Calu3 (cell line): ENCODE data around the gene COA7. TPM values are rescaled to one million over a fixed set of nuclear protein-coding genes. Genes with fewer than 3 reads are reported as not detected.
"Not testable (repeated sequence)": the region's sequence is repeated elsewhere in the genome, so short reads cannot be mapped to it uniquely, and the experiment has no call there.

Experiments
- BruUV-seq: library from RNA; stranded (reverse); fragments of 400-500 nt; replicated peaks from 2 replicates; lab custom pipeline; 2021; lab: Mats Ljungman, UMichigan
- CTCF ChIA-PET: fragments of 300-600 bp; sonication (Branson Sonifier 250); formaldehyde crosslinking; loops from one replicate; lab custom pipeline; 2022; ENCODE audit warnings: antibody characterized with exemption; lab: Charles Lee
- DNase-seq: peaks from one replicate; pipeline ENCODE4 v3.0.0; 2022
- H3K27ac Mint-ChIP-seq: one replicate; pipeline ENCODE4 v1.8.0; 2022; ENCODE audit warnings: mixed read lengths; ENCODE audit not compliant: unreplicated experiment
- H3K27me3 Mint-ChIP-seq: one replicate; pipeline ENCODE4 v1.8.0; 2022; ENCODE audit warnings: mixed read lengths; ENCODE audit not compliant: unreplicated experiment
- H3K36me3 Mint-ChIP-seq: one replicate; pipeline ENCODE4 v1.8.0; 2022; ENCODE audit warnings: mild to moderate bottlenecking, moderate library complexity, mixed read lengths; ENCODE audit not compliant: insufficient read depth, unreplicated experiment
- H3K4me1 Mint-ChIP-seq: one replicate; pipeline ENCODE4 v1.8.0; 2022; ENCODE audit warnings: mild to moderate bottlenecking, low read depth, mixed read lengths; ENCODE audit not compliant: unreplicated experiment
- H3K4me3 Mint-ChIP-seq: one replicate; pipeline ENCODE4 v1.8.0; 2022; ENCODE audit warnings: mild to moderate bottlenecking, low read depth, moderate library complexity, mixed read lengths; ENCODE audit not compliant: unreplicated experiment
- H3K9me3 Mint-ChIP-seq: one replicate; pipeline ENCODE4 v1.8.0; 2022; ENCODE audit warnings: low read depth, mixed read lengths; ENCODE audit not compliant: unreplicated experiment
- CTCF ChIP-seq: fragments of 200-600 bp; IDR thresholded peaks from one replicate; pipeline ENCODE4 v1.8.0; 2022; ENCODE audit warnings: antibody characterized with exemption; ENCODE audit not compliant: unreplicated experiment
- intact Hi-C: fragments of 100-400 bp; cut with micrococcal nuclease; formaldehyde crosslinking; loops from one replicate; pipeline ENCODE4 v1.10.0; 2022; ENCODE audit not compliant: unreplicated experiment
- total RNA-seq: library from RNA; stranded (reverse); gene quantifications from 2 replicates; pipeline ENCODE4 v1.2.3, GENCODE V29; 2022

Gene COA7
- total RNA-seq, 1 experiment from 2014 or later: 42.4 TPM

GRCh38 chr1:52686261-52686751 lies 11.8 kb downstream of the COA7 start:
- H3K36me3 Mint-ChIP-seq: peaks cover 54% of the 10 kb centered on the region
- H3K27ac Mint-ChIP-seq, H3K27me3 Mint-ChIP-seq, H3K9me3 Mint-ChIP-seq, H3K4me3 Mint-ChIP-seq, H3K4me1 Mint-ChIP-seq, BruUV-seq: not testable (repeated sequence)
- CTCF ChIA-PET: interaction anchor here (0.6 to 1.2 kb wide), 3 partner anchors 10 to 214 kb away, joined by 3 to 7 read pairs (median 7); partner anchors contain the start of gene TUT4
- DNase-seq: peak; percentile 74
- TF ChIP-seq CTCF: peak; percentile 89
- intact Hi-C loops: loop anchor here (5.0 to 10.0 kb wide), 3 partner anchors 134 to 282 kb away; partner anchors contain the start of genes ORC1, PRPF38A and TUT4

- no peaks in the 10 kb centered on the region for H3K4me1 Mint-ChIP-seq
- no peak for TF ChIP-seq CTCF
- H3K27me3 Mint-ChIP-seq: no peaks in the 10 kb centered on the region
- H3K36me3 Mint-ChIP-seq: peaks cover 46% of the 10 kb centered on the region
- intact Hi-C loops: loop anchor here (10.0 kb wide), 2 partner anchors 190 to 280 kb away; partner anchors contain the start of genes ORC1 and PRPF38A
- H3K27ac Mint-ChIP-seq: no peak overlapping the region
- BruUV-seq: no TSS peak
- no peak overlapping the region for H3K4me3 Mint-ChIP-seq
- H3K9me3 Mint-ChIP-seq: no peaks in the 10 kb centered on the region
- CTCF ChIA-PET: interaction anchor here (0.6 to 1.3 kb wide), 4 partner anchors 9 to 1540 kb away, joined by 3 to 7 read pairs (median 4); partner anchors contain the start of genes ORC1 and PRPF38A
- DNase-seq: no peak
Observed at GRCh38 chr1:52684545-52684944, 13.6 kb downstream of the COA7 start.

GRCh38 chr1:52683367-52683940 lies 14.7 kb downstream of the COA7 start:
- TF ChIP-seq CTCF: no peak
- H3K4me1 Mint-ChIP-seq: no peaks in the 10 kb centered on the region
- intact Hi-C loops: loop anchor here (10.0 kb wide), 2 partner anchors 189 to 279 kb away; partner anchors contain the start of genes ORC1 and PRPF38A
- no TSS peak for BruUV-seq
- CTCF ChIA-PET: no interaction called here
- no peak for DNase-seq
- no peaks in the 10 kb centered on the region for H3K9me3 Mint-ChIP-seq
- H3K27me3 Mint-ChIP-seq: no peaks in the 10 kb centered on the region
- H3K36me3 Mint-ChIP-seq: peaks cover 39% of the 10 kb centered on the region
- H3K27ac Mint-ChIP-seq: no peak overlapping the region
- H3K4me3 Mint-ChIP-seq: no peak overlapping the region

- Mint-ChIP-seq H3K27me3 (no peaks in the 10 kb centered on the region), H3K27ac (no peak overlapping the region), H3K36me3 (peaks cover 18% of the 10 kb centered on the region), H3K4me3 (no peak overlapping the region), H3K4me1 (peaks cover 8% of the 10 kb centered on the region), H3K9me3 (no peaks in the 10 kb centered on the region)
- TF ChIP-seq CTCF: no peak
- no peak for DNase-seq
- intact Hi-C loops: loop anchor here (10.0 kb wide), 2 partner anchors 186 to 276 kb away; partner anchors contain the start of genes ORC1 and PRPF38A
- CTCF ChIA-PET: interaction anchor here (0.7 kb wide), 1 partner anchor 263 kb away, joined by 3 read pairs; no protein-coding TSS in a partner anchor
- no TSS peak for BruUV-seq
Observed at GRCh38 chr1:52681136-52681535, 17.0 kb downstream of the COA7 start.
